ENCODE results near the gene STK33. TPM values are rescaled to one million over a fixed set of nuclear protein-coding genes. Genes with fewer than 3 reads are reported as not detected.

Gene STK33
- total and polyA plus RNA-seq, 2 donors (not counting 1 experiment from before 2014, with no cell fraction given) = 1.7 to 3.3 TPM

DNA sequence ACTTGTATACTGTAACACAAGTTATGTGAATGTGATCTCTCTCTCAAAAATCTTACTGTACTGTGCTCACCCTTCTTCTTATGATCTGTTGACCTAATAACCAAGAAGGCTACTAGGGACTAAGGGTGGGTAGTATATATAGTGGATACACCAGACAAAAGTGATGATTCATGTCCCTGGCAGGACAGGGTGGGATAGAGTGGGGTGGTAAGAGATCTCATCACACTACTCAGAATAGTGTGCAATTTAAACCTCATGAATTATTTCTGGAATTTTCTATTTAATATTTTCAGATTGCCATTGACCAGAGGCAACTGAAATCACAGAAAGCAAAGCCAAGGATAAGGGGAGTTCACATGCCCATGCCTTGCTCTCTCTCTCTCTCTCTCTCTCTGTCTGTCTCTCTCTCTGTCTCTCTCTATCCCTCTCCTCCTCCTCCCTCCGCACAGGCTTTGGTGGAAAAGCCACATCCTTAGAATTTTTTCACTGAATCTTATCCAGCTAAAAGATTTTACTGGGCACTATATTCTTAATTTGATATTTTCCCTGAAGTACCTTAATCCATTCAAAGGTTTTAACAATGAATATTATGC, 12.0 kb upstream of the STK33 start:
- DNase-seq (ENCODE audit: low read depth in 2 of 2) = peak in 1 of 2 donors; percentile 48
- Histone ChIP-seq H3K36me3 (ENCODE audit: control insufficient read depth, insufficient read depth, low read length) (no peaks in the 10 kb centered on the region), H3K4me1 (ENCODE audit: control insufficient read depth, extremely low read depth, insufficient read depth, low read length) (peaks cover 13% of the 10 kb centered on the region), H3K27ac (ENCODE audit: insufficient read depth, low read length) (no peak overlapping the region), H4K20me1 (ENCODE audit: control insufficient read depth, extremely low read depth, insufficient read depth, low read length) (no peaks in the 10 kb centered on the region), H3K4me2 (ENCODE audit: extremely low read depth, insufficient read depth, low read length) (no peak overlapping the region), H3K9ac (ENCODE audit: insufficient read depth, low read length) (no peak overlapping the region), H3K4me3 (replicated peaks in 1 of 4; ENCODE audit: control extremely low read depth in 1 of 4, insufficient read depth in 1 of 4, low read depth in 3 of 4, low read length in 4 of 4) (no peak overlapping the region), H2AFZ (ENCODE audit: low read length) (no peak overlapping the region), H3K27me3 (ENCODE audit: control insufficient read depth, insufficient read depth, low read length) (no peaks in the 10 kb centered on the region), H3K9me3 (ENCODE audit: control insufficient read depth, insufficient read depth, low read depth, low read length) (no peaks in the 10 kb centered on the region), H3K79me2 (ENCODE audit: control insufficient read depth, insufficient read depth, low read length) (no peaks in the 10 kb centered on the region)
- TF ChIP-seq, protein P1, sequence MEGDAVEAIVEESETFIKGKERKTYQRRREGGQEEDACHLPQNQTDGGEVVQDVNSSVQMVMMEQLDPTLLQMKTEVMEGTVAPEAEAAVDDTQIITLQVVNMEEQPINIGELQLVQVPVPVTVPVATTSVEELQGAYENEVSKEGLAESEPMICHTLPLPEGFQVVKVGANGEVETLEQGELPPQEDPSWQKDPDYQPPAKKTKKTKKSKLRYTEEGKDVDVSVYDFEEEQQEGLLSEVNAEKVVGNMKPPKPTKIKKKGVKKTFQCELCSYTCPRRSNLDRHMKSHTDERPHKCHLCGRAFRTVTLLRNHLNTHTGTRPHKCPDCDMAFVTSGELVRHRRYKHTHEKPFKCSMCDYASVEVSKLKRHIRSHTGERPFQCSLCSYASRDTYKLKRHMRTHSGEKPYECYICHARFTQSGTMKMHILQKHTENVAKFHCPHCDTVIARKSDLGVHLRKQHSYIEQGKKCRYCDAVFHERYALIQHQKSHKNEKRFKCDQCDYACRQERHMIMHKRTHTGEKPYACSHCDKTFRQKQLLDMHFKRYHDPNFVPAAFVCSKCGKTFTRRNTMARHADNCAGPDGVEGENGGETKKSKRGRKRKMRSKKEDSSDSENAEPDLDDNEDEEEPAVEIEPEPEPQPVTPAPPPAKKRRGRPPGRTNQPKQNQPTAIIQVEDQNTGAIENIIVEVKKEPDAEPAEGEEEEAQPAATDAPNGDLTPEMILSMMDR (conservative IDR thresholded peaks at IDR 0.05 in 1 of 2, IDR thresholded peaks at IDR 0.05 in 1 of 2; ENCODE audit: low read depth in 1 of 2, low read length in 2 of 2) = no peak

DNA sequence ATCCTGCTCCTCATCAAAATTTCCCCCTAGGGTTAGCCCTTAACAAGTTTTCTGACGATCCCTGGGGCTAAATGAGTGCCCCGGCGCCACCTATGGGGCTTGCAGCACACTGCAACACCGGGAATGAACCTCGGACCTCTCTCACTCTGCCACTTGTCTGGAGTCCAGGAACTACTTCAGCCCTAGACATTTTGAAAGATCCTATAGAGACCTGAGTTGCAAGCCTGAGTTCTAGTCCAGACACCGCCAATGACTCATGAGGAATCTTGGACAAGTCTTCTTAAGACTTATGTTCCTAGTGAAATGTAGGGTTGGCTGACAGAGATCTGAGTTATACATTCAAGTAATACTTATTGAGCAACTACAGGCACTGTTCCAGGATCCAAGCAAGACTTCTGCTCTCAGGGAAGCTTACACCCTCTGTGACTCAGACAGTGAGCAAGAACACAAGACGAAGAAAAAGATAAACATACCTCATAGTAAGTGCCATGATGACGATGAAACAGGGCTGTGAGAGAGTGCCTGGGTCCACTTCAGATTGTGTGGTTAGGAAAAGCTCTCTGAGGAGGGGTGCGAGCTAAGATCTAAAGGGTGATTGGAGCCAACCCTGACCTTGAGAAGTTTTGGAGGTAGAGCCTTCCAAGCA, 10.2 kb upstream of the STK33 start:
- no peaks in the 10 kb centered on the region for H3K27me3 ChIP-seq (ENCODE audit: control insufficient read depth, insufficient read depth, low read length)
- H3K9me3 ChIP-seq (ENCODE audit: control insufficient read depth, insufficient read depth, low read depth, low read length) = no peaks in the 10 kb centered on the region
- H3K9ac ChIP-seq (ENCODE audit: insufficient read depth, low read length) = no peak overlapping the region
- peaks cover 13% of the 10 kb centered on the region for H3K4me1 ChIP-seq (ENCODE audit: control insufficient read depth, extremely low read depth, insufficient read depth, low read length)
- DNase-seq (ENCODE audit: low read depth in 2 of 2) = peak; percentile 100
- peak overlapping the region; percentile 86 for H3K27ac ChIP-seq (ENCODE audit: insufficient read depth, low read length)
- TF ChIP-seq, protein P1 (conservative IDR thresholded peaks at IDR 0.05 in 1 of 2, IDR thresholded peaks at IDR 0.05 in 1 of 2; ENCODE audit: low read depth in 1 of 2, low read length in 2 of 2) = peak; percentile 57 to 89
- no peak for TF ChIP-seq EZH2 (IDR thresholded peaks at IDR 0.05; ENCODE audit: low read length, missing control alignments)
- peak overlapping the region; percentile 41 for H3K4me2 ChIP-seq (ENCODE audit: extremely low read depth, insufficient read depth, low read length)
- H2AFZ ChIP-seq (ENCODE audit: low read length) = no peak overlapping the region
- no peak overlapping the region for H3K4me3 ChIP-seq (replicated peaks in 1 of 4; ENCODE audit: control extremely low read depth in 1 of 4, insufficient read depth in 1 of 4, low read depth in 3 of 4, low read length in 4 of 4)
- no peaks in the 10 kb centered on the region for H4K20me1 ChIP-seq (ENCODE audit: control insufficient read depth, extremely low read depth, insufficient read depth, low read length)
- H3K79me2 ChIP-seq (ENCODE audit: control insufficient read depth, insufficient read depth, low read length) = no peaks in the 10 kb centered on the region
- H3K36me3 ChIP-seq (ENCODE audit: control insufficient read depth, insufficient read depth, low read length) = no peaks in the 10 kb centered on the region

DNA sequence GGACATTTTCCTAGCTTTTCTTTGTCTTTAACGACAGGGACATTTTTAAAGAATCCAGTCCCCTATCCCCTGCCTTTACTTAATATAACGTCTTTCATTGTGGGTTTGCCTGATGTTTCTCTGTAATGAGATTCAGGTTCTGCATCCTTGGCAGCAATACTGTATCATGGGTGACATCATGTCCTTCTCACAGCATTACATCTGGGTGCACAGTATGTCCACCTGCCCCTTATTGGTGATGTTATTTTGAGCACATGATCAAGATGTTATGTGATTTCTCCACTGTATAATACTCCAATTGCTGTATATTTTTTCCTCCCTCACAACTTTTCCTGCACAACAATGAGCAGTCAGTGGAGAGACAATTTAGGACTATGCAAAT, 9.7 kb upstream of the STK33 start:
- no peak overlapping the region for H3K27ac ChIP-seq (ENCODE audit: insufficient read depth, low read length)
- TF ChIP-seq EZH2 (IDR thresholded peaks at IDR 0.05; ENCODE audit: low read length, missing control alignments) = no peak
- TF ChIP-seq, protein P1 (conservative IDR thresholded peaks at IDR 0.05 in 1 of 2, IDR thresholded peaks at IDR 0.05 in 1 of 2; ENCODE audit: low read depth in 1 of 2, low read length in 2 of 2) = no peak
- peak overlapping the region; percentile 41 for H3K4me2 ChIP-seq (ENCODE audit: extremely low read depth, insufficient read depth, low read length)
- DNase-seq (ENCODE audit: low read depth in 2 of 2) = peak in 1 of 2 donors; percentile 36
- H4K20me1 ChIP-seq (ENCODE audit: control insufficient read depth, extremely low read depth, insufficient read depth, low read length) = no peaks in the 10 kb centered on the region
- no peak overlapping the region for H3K4me3 ChIP-seq (replicated peaks in 1 of 4; ENCODE audit: control extremely low read depth in 1 of 4, insufficient read depth in 1 of 4, low read depth in 3 of 4, low read length in 4 of 4)
- H3K27me3 ChIP-seq (ENCODE audit: control insufficient read depth, insufficient read depth, low read length) = no peaks in the 10 kb centered on the region
- H3K9me3 ChIP-seq (ENCODE audit: control insufficient read depth, insufficient read depth, low read depth, low read length) = no peaks in the 10 kb centered on the region
- H3K36me3 ChIP-seq (ENCODE audit: control insufficient read depth, insufficient read depth, low read length) = no peaks in the 10 kb centered on the region
- no peak overlapping the region for H2AFZ ChIP-seq (ENCODE audit: low read length)
- H3K4me1 ChIP-seq (ENCODE audit: control insufficient read depth, extremely low read depth, insufficient read depth, low read length) = peaks cover 10% of the 10 kb centered on the region
- H3K79me2 ChIP-seq (ENCODE audit: control insufficient read depth, insufficient read depth, low read length) = no peaks in the 10 kb centered on the region
- no peak overlapping the region for H3K9ac ChIP-seq (ENCODE audit: insufficient read depth, low read length)
